Kidney epithelial cell (primary cell): ENCODE results near the gene SPHK1. TPM values are rescaled to one million over a fixed set of nuclear protein-coding genes. Genes with fewer than 3 reads are reported as not detected.

Source experiments
- DNase-seq: peaks from one replicate; pipeline ENCODE4 v3.0.0-alpha.2; 2010; ENCODE audit warnings: low read depth
- H3K27me3 ChIP-seq: 2 replicates; pipeline ENCODE4 v1.6.0; 2011; ENCODE audit warnings: low read length; ENCODE audit not compliant: control insufficient read depth, insufficient read depth
- H3K36me3 ChIP-seq: 2 replicates; pipeline ENCODE4 v1.5.1; 2011; ENCODE audit warnings: low read length; ENCODE audit not compliant: control insufficient read depth, insufficient read depth
- H3K4me3 ChIP-seq: 2 replicates; pipeline ENCODE4 v1.5.1; 2011; ENCODE audit warnings: low read depth, mild to moderate bottlenecking, control low read depth, low read length
- total RNA-seq: library from RNA; depleted of rRNA; stranded (reverse); fragments of >200 nt; gene quantifications from 2 replicates; pipeline ENCODE4 v1.2.3, GENCODE V29; 2015
- TF ChIP-seq, protein P1 (sequence below): IDR thresholded peaks from 2 replicates; pipeline ENCODE4 v1.5.1; 2011; ENCODE audit warnings: mild to moderate bottlenecking, moderate library complexity, low read length, control low read depth, inconsistent platforms; ENCODE audit not compliant: insufficient read depth, poor library complexity, severe bottlenecking

Gene SPHK1
- total RNA-seq, 1 donor from 2014 or later, result 165 TPM

DNA sequence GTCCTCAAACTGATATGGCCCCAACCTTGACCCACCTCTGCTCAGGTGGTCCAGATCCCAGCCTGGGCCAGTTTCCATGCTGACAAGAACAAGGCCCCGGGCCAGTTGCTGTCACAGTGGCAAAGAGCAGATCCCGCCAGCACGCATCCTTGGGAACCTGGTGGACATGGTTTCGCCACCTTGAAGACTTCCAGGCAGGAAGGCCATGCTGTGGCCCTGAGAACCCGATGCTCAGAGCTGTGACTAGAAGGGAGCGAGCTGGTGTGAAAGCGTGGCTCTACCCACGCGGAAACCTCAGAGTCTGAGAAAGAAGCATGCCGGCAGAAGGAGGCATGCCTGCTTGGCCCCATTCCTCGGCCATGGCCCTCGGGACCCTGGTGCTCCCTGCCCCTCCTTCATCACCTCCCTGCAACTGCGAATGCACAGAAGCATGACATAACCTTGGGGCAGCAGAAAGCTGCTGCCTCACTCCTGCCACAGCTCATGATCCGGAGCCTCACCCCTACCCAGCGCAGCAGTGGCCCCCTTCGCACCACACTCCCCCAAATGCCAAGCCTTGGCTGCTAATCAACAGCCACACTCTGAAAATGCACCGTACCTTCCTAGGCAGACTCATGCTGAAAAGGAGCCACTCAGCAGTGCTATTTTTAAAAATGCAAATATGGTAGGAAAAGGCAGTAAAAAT is 35.3 kb downstream of the SPHK1 start:
- DNase-seq, result no peak
- TF ChIP-seq, protein P1, sequence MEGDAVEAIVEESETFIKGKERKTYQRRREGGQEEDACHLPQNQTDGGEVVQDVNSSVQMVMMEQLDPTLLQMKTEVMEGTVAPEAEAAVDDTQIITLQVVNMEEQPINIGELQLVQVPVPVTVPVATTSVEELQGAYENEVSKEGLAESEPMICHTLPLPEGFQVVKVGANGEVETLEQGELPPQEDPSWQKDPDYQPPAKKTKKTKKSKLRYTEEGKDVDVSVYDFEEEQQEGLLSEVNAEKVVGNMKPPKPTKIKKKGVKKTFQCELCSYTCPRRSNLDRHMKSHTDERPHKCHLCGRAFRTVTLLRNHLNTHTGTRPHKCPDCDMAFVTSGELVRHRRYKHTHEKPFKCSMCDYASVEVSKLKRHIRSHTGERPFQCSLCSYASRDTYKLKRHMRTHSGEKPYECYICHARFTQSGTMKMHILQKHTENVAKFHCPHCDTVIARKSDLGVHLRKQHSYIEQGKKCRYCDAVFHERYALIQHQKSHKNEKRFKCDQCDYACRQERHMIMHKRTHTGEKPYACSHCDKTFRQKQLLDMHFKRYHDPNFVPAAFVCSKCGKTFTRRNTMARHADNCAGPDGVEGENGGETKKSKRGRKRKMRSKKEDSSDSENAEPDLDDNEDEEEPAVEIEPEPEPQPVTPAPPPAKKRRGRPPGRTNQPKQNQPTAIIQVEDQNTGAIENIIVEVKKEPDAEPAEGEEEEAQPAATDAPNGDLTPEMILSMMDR, result no peak
- no peaks in the 10 kb centered on the region for H3K36me3 ChIP-seq
- H3K4me3 ChIP-seq, result no peak overlapping the region
- H3K27me3 ChIP-seq, result no peaks in the 10 kb centered on the region

DNA sequence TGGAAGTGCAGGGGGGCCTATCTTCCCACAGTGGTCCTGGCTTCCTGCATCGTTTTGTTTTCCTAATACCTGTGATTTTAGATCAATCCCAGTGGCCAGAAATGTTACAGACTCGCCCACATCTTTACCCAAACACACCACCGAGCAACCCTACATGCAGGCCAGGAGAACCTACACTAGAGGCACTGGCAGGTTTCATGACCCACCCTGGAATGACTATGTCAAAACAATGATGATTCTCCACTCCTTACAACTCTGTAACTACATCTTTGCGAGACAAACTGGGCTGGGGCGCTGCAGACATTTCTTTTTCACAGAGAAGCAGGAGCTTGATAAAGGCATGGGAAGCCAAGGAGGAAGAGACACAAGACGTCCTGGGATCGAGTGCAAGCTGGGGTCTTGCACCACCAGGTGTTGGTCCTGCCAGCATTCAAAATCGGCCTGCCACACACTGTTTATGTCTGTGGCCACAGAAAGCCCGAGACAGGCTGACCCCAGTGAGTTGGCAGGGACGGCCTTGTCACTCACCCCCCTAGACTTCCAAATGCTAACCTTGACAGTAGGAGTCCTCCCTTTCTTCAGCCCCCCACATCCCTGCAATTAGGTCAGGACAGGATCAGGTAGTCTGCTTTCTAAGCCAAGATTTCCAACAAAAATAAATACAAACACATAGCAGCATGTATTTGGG is 36.1 kb downstream of the SPHK1 start:
- no peak for DNase-seq
- Histone ChIP-seq H3K4me3 (no peak overlapping the region), H3K27me3 (no peaks in the 10 kb centered on the region), H3K36me3 (no peaks in the 10 kb centered on the region)
- TF ChIP-seq, protein P1, result no peak

DNA sequence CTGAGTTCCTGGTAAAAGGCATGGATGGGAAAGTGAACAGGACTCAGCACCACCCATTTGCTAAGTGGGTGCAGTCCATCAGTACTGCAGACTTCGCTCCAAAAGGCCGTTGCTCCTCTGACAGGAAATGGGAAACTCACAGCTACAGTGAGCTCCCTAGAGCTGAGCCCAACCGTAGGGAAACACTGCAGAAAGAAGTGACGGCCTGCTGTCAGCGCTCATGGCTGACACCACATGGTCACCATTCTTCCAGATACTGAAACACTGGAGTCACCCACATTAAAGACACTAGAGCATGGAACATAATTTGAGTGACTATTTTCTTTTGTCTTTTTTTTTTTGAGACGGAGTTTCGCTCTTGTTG is 36.6 kb downstream of the SPHK1 start:
- no peaks in the 10 kb centered on the region for H3K27me3 ChIP-seq
- H3K4me3 ChIP-seq, result no peak overlapping the region
- no peaks in the 10 kb centered on the region for H3K36me3 ChIP-seq
- DNase-seq, result no peak
- TF ChIP-seq, protein P1, result no peak

DNA sequence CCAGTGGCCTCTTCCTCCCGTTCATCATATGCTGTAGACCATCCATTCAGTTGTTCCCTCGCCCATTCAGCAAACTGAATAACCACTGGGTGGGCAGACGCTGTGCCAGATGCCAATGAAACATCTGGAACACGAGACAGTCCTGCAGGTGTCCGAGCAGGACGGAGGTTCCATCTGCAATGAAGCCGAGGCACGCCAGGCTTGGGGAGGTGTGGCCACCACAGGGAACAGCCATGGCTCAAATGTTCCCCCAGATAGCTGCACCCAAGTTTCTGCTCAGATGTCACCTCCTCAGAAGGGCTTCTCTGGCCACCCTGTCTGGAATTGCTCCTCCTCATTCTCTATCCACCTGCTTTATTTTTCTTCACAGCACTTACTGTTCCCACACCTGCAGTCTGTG is 38.0 kb downstream of the SPHK1 start:
- no peak for DNase-seq
- TF ChIP-seq, protein P1, result no peak
- no peak overlapping the region for H3K4me3 ChIP-seq
- H3K27me3 ChIP-seq, result no peaks in the 10 kb centered on the region
- H3K36me3 ChIP-seq, result no peaks in the 10 kb centered on the region

DNA sequence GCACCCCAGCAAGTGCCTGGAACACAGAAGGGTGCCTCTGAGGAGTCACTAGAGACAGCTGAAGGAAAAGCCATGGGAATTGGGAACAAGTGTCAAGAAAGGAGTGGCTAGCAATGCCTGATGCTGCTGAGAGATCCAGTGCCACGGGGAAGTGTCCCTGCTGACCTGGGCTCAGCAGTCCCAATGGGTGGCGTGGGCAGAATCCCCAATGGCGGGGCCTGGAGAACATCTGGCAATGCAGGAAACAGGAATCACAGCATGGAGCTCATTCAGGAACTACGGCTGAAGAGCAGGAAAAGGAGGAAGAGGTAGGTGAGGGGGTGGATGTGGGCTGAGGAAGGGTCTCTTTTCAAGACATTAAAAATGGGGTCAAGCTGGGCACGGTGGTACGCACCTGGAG is 38.5 kb downstream of the SPHK1 start:
- H3K36me3 ChIP-seq, result no peaks in the 10 kb centered on the region
- DNase-seq, result no peak
- no peaks in the 10 kb centered on the region for H3K27me3 ChIP-seq
- TF ChIP-seq, protein P1, result no peak
- H3K4me3 ChIP-seq, result no peak overlapping the region
